ENCODE data around the gene PLAC1.

GRCh38 chrX:134526399-134526798, 131.9 kb downstream of the PLAC1 start:
- TF ChIP-seq CTCF (IDR thresholded peaks at IDR 0.05), result no peak
- TF ChIP-seq POLR2AphosphoS5 (IDR thresholded peaks at IDR 0.05), result no peak
- TF ChIP-seq EP300 (IDR thresholded peaks at IDR 0.05), result no peak
- TF ChIP-seq POLR2A (IDR thresholded peaks at IDR 0.05), result no peak
